ENCODE results near the gene NHS.

Gene NHS

GRCh38 chrX:17525266-17525665, 150.3 kb downstream of the NHS start:
- H3K27me3 Mint-ChIP-seq = peaks cover 1% of the 10 kb centered on the region
- no peaks in the 10 kb centered on the region for H3K9me3 Mint-ChIP-seq (ENCODE audit: low read depth)
- H3K27ac Mint-ChIP-seq = no peak overlapping the region
- peaks cover 7% of the 10 kb centered on the region for H3K4me1 Mint-ChIP-seq (ENCODE audit: low read depth)
- H3K36me3 Mint-ChIP-seq = no peaks in the 10 kb centered on the region
- no peak overlapping the region for H3K4me3 Mint-ChIP-seq

GRCh38 chrX:17525762-17526555, 151.0 kb downstream of the NHS start:
- Mint-ChIP-seq H3K36me3 (no peaks in the 10 kb centered on the region), H3K27me3 (peaks cover 1% of the 10 kb centered on the region), H3K4me1 (ENCODE audit: low read depth) (peaks cover 7% of the 10 kb centered on the region), H3K27ac (no peak overlapping the region), H3K9me3 (ENCODE audit: low read depth) (no peaks in the 10 kb centered on the region), H3K4me3 (no peak overlapping the region)

- Mint-ChIP-seq H3K4me1 (ENCODE audit: low read depth) (peaks cover 7% of the 10 kb centered on the region), H3K27ac (no peak overlapping the region), H3K27me3 (peaks cover 1% of the 10 kb centered on the region), H3K36me3 (no peaks in the 10 kb centered on the region), H3K9me3 (ENCODE audit: low read depth) (no peaks in the 10 kb centered on the region), H3K4me3 (no peak overlapping the region)
These were observed 152.2 kb downstream of the NHS start for GRCh38 chrX:17527135-17527701.

- no peaks in the 10 kb centered on the region for H3K9me3 Mint-ChIP-seq (ENCODE audit: low read depth)
- H3K4me1 Mint-ChIP-seq (ENCODE audit: low read depth) = peaks cover 7% of the 10 kb centered on the region
- H3K27me3 Mint-ChIP-seq = no peaks in the 10 kb centered on the region
- H3K27ac Mint-ChIP-seq = no peak overlapping the region
- no peak overlapping the region for H3K4me3 Mint-ChIP-seq
- H3K36me3 Mint-ChIP-seq = no peaks in the 10 kb centered on the region
These were observed 152.9 kb downstream of the NHS start for GRCh38 chrX:17527922-17528321.

- no peak overlapping the region for H3K27ac Mint-ChIP-seq
These were observed 154.2 kb downstream of the NHS start for GRCh38 chrX:17529151-17529745.

GRCh38 chrX:17531500-17531899, 156.5 kb downstream of the NHS start:
- Mint-ChIP-seq H3K4me3 (no peak overlapping the region), H3K27me3 (no peaks in the 10 kb centered on the region), H3K4me1 (ENCODE audit: low read depth) (peaks cover 17% of the 10 kb centered on the region), H3K36me3 (no peaks in the 10 kb centered on the region), H3K27ac (no peak overlapping the region), H3K9me3 (ENCODE audit: low read depth) (no peaks in the 10 kb centered on the region)

More at GRCh38 chrX:17529151-17529745, 154.2 kb downstream of the NHS start:
- H3K9me3 Mint-ChIP-seq (ENCODE audit: low read depth) = no peaks in the 10 kb centered on the region
- no peaks in the 10 kb centered on the region for H3K36me3 Mint-ChIP-seq
- no peak overlapping the region for H3K4me3 Mint-ChIP-seq
- peaks cover 7% of the 10 kb centered on the region for H3K4me1 Mint-ChIP-seq (ENCODE audit: low read depth)
- H3K27me3 Mint-ChIP-seq = no peaks in the 10 kb centered on the region

GRCh38 chrX:17535229-17535628, 160.2 kb downstream of the NHS start:
- no peak overlapping the region for H3K4me3 Mint-ChIP-seq
- no peaks in the 10 kb centered on the region for H3K27me3 Mint-ChIP-seq
- no peaks in the 10 kb centered on the region for H3K36me3 Mint-ChIP-seq
- H3K9me3 Mint-ChIP-seq (ENCODE audit: low read depth) = no peaks in the 10 kb centered on the region
- peak overlapping the region; percentile 41 for H3K27ac Mint-ChIP-seq
- H3K4me1 Mint-ChIP-seq (ENCODE audit: low read depth) = peaks cover 20% of the 10 kb centered on the region

- H3K27ac Mint-ChIP-seq = peak overlapping the region; percentile 87
- no peaks in the 10 kb centered on the region for H3K9me3 Mint-ChIP-seq (ENCODE audit: low read depth)
- no peak overlapping the region for H3K4me3 Mint-ChIP-seq
- peaks cover 20% of the 10 kb centered on the region for H3K4me1 Mint-ChIP-seq (ENCODE audit: low read depth)
- no peaks in the 10 kb centered on the region for H3K27me3 Mint-ChIP-seq
- H3K36me3 Mint-ChIP-seq = no peaks in the 10 kb centered on the region
These were observed 162.8 kb downstream of the NHS start for GRCh38 chrX:17537723-17538243.

GRCh38 chrX:17542123-17542522, 167.1 kb downstream of the NHS start:
- Mint-ChIP-seq H3K27me3 (no peaks in the 10 kb centered on the region), H3K9me3 (ENCODE audit: low read depth) (no peaks in the 10 kb centered on the region), H3K4me1 (ENCODE audit: low read depth) (peaks cover 5% of the 10 kb centered on the region), H3K36me3 (no peaks in the 10 kb centered on the region), H3K27ac (no peak overlapping the region), H3K4me3 (no peak overlapping the region)

- Mint-ChIP-seq H3K4me3 (no peak overlapping the region), H3K9me3 (ENCODE audit: low read depth) (no peaks in the 10 kb centered on the region), H3K36me3 (no peaks in the 10 kb centered on the region), H3K27ac (no peak overlapping the region), H3K27me3 (no peaks in the 10 kb centered on the region), H3K4me1 (ENCODE audit: low read depth) (peaks cover 10% of the 10 kb centered on the region)
These were observed 169.8 kb downstream of the NHS start for GRCh38 chrX:17544821-17545220.

GRCh38 chrX:17546356-17546755, 171.4 kb downstream of the NHS start:
- no peaks in the 10 kb centered on the region for H3K27me3 Mint-ChIP-seq
- no peak overlapping the region for H3K27ac Mint-ChIP-seq
- no peak overlapping the region for H3K4me3 Mint-ChIP-seq
- no peaks in the 10 kb centered on the region for H3K9me3 Mint-ChIP-seq (ENCODE audit: low read depth)
- H3K4me1 Mint-ChIP-seq (ENCODE audit: low read depth) = peaks cover 10% of the 10 kb centered on the region
- H3K36me3 Mint-ChIP-seq = no peaks in the 10 kb centered on the region

GRCh38 chrX:17547658-17548057, 172.7 kb downstream of the NHS start:
- no peak overlapping the region for H3K27ac Mint-ChIP-seq
- no peaks in the 10 kb centered on the region for H3K36me3 Mint-ChIP-seq
- no peak overlapping the region for H3K4me3 Mint-ChIP-seq
- no peaks in the 10 kb centered on the region for H3K9me3 Mint-ChIP-seq (ENCODE audit: low read depth)
- H3K4me1 Mint-ChIP-seq (ENCODE audit: low read depth) = peaks cover 10% of the 10 kb centered on the region
- no peaks in the 10 kb centered on the region for H3K27me3 Mint-ChIP-seq

GRCh38 chrX:17549107-17549651, 174.2 kb downstream of the NHS start:
- Mint-ChIP-seq H3K27me3 (no peaks in the 10 kb centered on the region), H3K36me3 (no peaks in the 10 kb centered on the region), H3K9me3 (ENCODE audit: low read depth) (no peaks in the 10 kb centered on the region), H3K27ac (no peak overlapping the region), H3K4me1 (ENCODE audit: low read depth) (peaks cover 10% of the 10 kb centered on the region), H3K4me3 (no peak overlapping the region)

GRCh38 chrX:17550011-17550410, 175.0 kb downstream of the NHS start:
- H3K9me3 Mint-ChIP-seq (ENCODE audit: low read depth) = no peaks in the 10 kb centered on the region
- H3K27ac Mint-ChIP-seq = no peak overlapping the region
- H3K27me3 Mint-ChIP-seq = no peaks in the 10 kb centered on the region
- H3K36me3 Mint-ChIP-seq = no peaks in the 10 kb centered on the region
- H3K4me1 Mint-ChIP-seq (ENCODE audit: low read depth) = peaks cover 10% of the 10 kb centered on the region
- H3K4me3 Mint-ChIP-seq = no peak overlapping the region

- Mint-ChIP-seq H3K36me3 (no peaks in the 10 kb centered on the region), H3K9me3 (ENCODE audit: low read depth) (no peaks in the 10 kb centered on the region), H3K4me3 (no peak overlapping the region), H3K27ac (no peak overlapping the region), H3K4me1 (ENCODE audit: low read depth) (peaks cover 10% of the 10 kb centered on the region), H3K27me3 (no peaks in the 10 kb centered on the region)
These were observed 177.1 kb downstream of the NHS start for GRCh38 chrX:17552044-17552650.

Data from activated naive CD8-positive, alpha-beta T cell (primary cell).